ENCODE results near the gene MRPL51.

DNA sequence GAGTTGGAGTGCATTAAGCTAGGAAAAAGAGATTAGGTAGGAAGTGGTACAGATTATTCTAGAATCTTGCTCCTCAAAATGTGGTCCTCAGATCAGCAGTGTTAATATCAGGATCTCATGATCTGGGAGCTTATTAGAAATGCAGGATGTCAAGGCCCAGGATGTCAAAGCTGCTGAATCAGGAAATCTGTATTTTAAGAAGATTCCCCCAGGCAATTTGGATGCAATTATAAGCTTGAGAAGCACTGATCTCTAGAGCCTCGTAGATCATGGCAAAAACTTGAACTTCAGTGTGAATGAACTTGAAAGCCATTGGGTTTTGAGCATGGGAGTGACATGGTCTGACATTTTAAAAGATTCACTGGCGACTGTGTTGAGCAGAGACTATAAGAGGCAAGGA, 7.4 kb upstream of the MRPL51 start:
- TF ChIP-seq POLR2A (IDR thresholded peaks at IDR 0.05; ENCODE audit: low read depth, low read length) (no peak), POLR2AphosphoS5 (IDR thresholded peaks at IDR 0.05; ENCODE audit: low read depth, low read length) (no peak)
